ENCODE data around the gene EPS8.
A peak's percentile ranks its signal among the peaks of the same experiment; 100 is the strongest.

EPS8 gene

GRCh38 chr12:15717940-15718567, 71.1 kb downstream of the EPS8 start:
- no peak for ATAC-seq
- DNase-seq: no peak

DNA sequence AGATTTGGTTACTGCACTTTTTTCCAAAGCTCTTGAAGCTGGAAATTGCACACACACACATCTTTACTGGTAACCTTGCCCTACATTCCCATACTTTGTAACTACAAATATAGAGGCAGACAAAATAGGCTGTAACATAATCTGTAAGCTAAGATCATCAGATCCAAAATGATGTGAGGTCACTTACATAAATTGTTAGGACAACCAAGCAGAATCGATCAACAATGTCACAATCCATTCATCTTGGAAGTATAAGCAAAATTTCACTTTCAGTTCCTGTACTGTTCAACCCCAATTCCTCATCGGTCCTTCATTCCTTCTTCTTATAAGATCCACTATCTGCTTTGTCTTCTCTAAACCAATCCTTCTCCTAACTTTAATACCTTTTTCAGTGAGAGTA, 72.6 kb downstream of the EPS8 start:
- DNase-seq: no peak

GRCh38 chr12:15714256-15714655, 74.9 kb downstream of the EPS8 start:
- DNase-seq (no peak), ATAC-seq (no peak)

More for the DNA sequence above, 72.6 kb downstream of the EPS8 start:
- ATAC-seq: no peak

DNA sequence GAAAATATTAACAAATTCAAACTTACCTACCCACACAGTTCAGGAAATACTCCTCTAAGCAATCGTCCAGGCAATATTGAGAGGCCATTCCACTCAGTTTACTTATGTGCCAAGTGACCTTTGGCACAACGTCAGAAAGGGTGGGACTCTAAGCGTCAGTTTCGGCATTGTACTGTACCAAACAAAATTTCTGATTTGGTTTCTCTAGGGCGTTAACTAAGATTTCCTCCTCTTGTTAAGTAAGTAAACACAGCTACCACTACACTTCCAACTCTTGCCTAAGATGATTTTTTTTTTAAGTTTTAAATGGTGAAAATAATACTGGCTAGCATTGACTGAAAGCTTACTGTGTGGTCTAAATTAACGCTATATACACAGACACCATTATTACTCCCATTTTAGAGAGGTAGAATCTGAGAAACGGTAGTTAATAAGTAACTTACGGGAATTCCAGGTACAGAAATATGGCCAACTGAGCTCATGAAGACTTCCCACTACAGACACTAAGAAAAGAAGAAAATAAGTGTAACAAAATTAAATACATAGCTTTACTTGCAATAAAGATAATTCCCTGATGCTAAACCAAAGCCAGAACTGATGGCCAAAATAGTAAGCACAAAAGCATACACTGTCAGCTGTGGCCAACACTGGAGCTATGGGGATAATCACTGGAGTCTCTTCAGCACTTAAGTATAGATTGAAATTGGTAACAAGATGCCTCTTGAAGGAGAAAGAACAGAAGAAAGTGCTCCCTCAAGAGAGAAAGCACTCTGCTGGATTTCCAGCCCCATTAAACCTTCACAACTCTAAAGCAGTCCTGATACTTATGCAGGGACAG, 76.1 kb downstream of the EPS8 start:
- no peak for ATAC-seq
- DNase-seq: no peak

DNA sequence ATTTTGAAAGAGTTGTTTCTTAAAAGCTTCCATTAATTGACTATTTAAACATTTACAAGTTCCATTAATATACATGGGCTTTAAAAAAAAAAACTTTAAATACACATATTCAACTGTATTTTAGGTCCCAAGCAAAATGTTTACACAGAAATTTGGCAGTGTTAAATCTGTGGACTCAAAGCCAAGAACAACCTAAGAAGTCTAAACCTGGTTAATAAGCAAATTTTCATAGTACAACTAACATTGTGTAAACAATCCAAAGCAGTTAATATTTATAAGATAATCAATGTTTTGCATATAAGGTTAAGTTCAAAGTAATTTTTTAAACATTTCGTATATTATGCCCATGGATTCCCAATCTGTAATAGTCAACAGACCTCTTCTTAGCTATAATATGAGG, 77.0 kb downstream of the EPS8 start:
- DNase-seq (no peak), ATAC-seq (no peak)

DNA sequence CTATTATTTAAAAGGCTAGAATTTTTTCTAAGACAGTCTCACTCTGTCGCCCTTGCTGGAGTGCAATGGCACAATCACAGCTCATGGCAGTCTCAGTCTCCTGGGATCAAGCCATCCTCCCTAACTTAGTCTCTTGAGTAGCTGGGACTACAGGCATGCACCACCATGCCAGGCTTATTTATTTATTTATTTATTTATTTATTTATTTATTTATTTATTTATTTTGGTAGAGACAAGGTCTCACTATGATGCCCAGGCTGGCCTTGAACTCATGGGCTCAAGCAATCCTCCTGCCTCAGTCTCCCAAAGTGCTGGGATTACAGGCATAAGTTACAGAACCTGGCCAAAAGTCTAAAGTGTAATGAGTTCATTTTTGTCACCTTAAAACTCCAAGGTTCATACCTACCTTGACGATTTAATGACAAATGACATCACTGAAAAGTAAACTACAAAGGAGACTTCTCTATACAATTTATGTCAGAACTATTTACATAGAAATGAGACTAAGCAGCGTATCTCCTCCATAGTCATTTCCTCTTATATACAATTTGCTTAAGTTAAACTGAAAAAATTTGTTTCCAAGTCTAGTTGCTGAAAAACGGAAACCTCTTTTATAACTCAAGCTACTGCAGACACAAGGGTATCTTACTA, 78.2 kb downstream of the EPS8 start:
- no peak for ATAC-seq
- DNase-seq: no peak

GRCh38 chr12:15709551-15709950, 79.6 kb downstream of the EPS8 start:
- no peak for ATAC-seq
- DNase-seq: no peak

- DNase-seq: no peak
- ATAC-seq: no peak
Measured at GRCh38 chr12:15708396-15709076, 80.7 kb downstream of the EPS8 start.

DNA sequence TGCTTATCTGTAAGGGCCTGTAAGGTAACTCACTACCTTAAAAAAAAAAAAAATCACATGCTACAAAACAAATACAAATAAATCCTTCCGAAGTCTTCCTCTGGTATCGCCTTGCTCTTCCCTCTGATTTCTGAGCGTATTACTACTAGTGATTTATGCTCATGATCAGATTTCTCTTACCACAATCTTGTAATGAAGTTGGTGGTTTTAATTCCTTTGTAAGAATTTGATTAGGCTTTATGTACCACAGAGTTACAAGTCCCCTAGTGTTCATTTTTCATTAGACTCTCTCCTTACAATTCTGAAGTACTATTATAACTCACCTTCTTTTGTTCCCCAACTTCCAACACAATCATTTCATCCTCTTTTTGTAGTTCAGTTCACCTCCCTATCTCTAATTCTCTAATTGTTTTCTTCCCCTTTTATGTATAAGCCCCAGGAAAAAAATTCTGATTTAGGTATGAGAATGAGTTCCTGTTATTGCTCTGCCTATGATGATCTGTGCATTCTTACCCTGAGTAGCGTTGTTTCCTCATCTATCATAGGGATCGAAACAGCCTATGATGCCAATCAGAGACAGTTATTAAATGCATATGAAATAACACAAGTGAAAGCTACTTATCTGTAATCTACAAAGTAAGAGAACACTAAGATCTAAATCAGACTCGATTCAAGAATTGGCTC, 81.5 kb downstream of the EPS8 start:
- DNase-seq (no peak), ATAC-seq (no peak)

DNA sequence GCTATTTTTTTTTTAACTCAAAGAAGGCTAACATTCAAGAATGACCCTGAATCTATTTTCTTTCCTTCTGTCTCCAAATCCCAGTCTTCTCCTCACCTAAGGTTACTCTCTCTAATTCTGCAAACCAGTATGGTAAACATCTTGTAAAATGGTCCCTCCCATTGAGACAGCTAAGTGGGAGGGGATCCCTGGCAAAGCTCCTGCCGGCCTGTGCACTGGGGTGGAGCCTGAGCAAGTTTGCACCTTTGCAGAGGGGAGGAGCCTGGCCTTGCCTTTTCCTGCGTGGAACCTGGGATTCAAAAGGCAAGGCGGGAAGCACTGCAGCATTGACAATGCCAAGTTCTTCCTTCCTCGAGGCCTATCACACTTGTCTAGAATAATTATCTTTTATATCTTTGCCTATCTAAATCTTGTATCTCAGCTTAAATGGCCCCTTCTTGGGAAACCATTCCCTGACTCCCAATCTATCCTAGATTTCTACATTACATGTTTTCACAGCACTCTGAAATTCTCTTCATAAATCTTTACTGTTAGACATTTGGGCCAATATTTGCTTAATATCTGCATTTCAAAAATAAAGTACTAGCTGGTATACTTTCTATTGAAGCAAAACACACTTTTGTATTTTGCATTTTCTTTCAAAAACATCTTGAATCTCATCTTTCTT, 83.0 kb downstream of the EPS8 start:
- ATAC-seq (no peak), DNase-seq (no peak)

DNA sequence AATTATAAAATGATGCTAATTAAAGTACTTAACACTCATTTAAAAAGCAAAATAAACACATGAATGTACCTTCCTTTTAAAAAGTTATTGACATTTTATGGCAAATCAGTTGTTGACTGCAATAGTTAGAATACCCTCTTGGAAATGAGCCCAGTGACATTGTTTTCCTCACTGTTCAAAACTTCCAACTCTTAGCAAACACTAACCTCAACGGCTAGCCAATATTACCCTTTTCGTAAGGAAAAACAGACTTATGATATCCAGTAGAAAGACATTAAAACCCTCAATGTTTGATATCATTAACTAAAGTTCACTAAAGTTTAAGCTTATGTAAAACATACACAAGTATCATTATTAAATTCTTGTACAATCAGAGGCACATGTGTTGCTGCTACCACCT, 83.6 kb downstream of the EPS8 start:
- ATAC-seq (no peak), DNase-seq (no peak)

DNA sequence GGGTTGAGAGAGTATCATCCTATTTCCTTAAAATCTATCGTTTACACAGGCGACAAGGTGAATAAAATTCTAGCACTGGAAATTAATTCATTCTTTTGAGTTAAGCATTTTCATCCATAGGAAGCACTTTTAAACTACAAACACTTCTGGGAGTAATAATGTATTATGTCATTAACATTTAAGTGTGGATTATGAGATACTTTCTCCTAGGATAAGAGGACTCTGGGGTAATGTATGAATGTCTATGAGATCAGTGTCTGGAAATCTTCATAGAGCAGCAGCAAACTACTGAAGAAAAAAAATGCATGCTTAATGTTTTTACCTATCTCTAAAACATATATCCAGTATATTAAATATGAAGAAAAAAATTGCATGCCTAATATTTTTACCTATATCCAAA, 86.9 kb downstream of the EPS8 start:
- DNase-seq (no peak), ATAC-seq (no peak)

GRCh38 chr12:15701631-15702156, 87.5 kb downstream of the EPS8 start:
- no peak for DNase-seq
- peak; percentile 28 for ATAC-seq

GRCh38 chr12:15701206-15701605, 88.0 kb downstream of the EPS8 start:
- DNase-seq (no peak), ATAC-seq (peak; percentile 86)

- DNase-seq (no peak), ATAC-seq (peak; percentile 69)
Measured at GRCh38 chr12:15700595-15700994, 88.6 kb downstream of the EPS8 start.

DNA sequence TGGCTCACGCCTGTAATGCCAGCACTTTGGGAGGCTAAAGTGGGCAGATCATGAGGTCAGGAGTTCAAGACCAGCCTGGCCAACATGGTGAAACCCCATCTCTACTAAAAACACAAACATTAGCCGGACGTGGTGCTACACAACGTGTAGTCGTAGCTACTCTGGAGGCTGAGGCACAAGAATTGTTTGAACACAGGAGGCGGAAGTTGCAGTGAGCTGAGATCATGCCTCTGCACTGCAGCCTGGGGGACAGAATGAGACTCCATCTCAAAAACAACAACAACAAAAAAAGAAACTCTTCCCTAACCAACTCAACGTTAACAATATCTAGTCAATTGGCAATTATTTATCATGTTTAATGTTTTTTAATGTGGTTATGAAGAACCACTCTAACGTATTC, 89.3 kb downstream of the EPS8 start:
- no peak for ATAC-seq
- no peak for DNase-seq

- ATAC-seq (no peak), DNase-seq (no peak)
Measured at GRCh38 chr12:15698377-15698871, 90.8 kb downstream of the EPS8 start.

GRCh38 chr12:15697201-15697600, 92.0 kb downstream of the EPS8 start:
- DNase-seq: no peak

DNA sequence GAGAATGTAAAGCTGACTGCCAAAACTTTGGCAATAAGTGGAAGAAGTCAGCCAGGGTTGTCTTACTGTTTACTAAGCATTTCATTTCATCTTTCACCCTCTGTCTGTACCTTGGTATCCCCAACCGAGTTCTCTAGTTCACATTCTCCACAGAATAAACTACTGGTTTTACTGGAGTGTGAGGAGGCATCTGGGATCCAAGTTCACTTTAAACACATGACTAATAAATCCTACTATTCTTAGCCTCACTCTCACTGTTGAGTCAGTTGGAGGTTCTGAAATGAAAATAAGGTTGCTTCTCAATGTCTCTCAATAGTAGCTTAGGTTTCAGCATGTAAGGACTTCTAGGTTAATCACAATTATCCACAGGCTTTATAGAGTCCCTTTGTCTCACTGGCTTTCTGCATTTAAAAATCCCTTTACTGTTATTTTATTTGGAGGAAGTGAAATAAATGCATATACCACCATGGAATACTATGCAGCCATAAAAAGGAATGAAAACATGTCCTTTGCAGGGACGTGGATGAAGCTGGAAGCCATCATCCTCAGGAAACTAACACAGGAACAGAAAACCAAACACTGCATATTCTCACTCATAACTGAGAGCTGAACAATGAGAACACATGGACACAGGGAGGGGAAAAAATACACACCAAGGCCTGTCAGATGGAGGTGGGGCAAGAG, 95.8 kb downstream of the EPS8 start:
- no peak for ATAC-seq
- DNase-seq: no peak

More at GRCh38 chr12:15697201-15697600, 92.0 kb downstream of the EPS8 start:
- ATAC-seq: no peak

- ATAC-seq: no peak
- DNase-seq: no peak
Measured at GRCh38 chr12:15691388-15691787, 97.8 kb downstream of the EPS8 start.

DNA sequence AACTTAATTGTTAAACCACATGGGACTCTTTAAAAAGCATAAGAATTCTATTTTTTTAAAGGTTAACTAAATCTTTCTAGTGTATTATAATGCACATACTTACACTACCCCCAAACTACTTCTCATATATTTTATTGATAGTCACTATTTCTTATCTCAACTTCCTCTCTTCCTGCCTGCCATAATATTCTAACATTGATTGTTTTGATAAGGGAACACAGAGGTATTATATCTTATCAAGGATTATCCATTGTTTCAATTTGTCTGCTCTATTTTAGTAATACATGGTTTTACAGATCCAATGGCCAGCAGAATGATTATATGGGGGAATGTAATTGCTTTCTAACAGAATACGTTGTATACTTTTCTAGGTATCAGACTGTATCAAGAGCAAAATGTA, 98.9 kb downstream of the EPS8 start:
- ATAC-seq: no peak
- DNase-seq: no peak
